Lower leg skin (tissue), 3 donors: ENCODE results near the gene ANKRD49.

ENCODE experiments used
- POLR2A ChIP-seq, 2 donors: fragments of 450-650 bp; IDR thresholded peaks; one replicate each; pipeline ENCODE4 v1.6.1; 2016 to 2017; ENCODE audit warnings: antibody characterized with exemption in 2 of 2, mild to moderate bottlenecking in 1 of 2, moderate library complexity in 1 of 2
- TF ChIP-seq, protein P1 (sequence below), 3 donors: fragments of 450-650 bp; IDR thresholded peaks; one replicate each; pipeline ENCODE4 v1.5.1; 2016; ENCODE audit warnings: antibody characterized with exemption in 3 of 3, mild to moderate bottlenecking in 3 of 3, moderate library complexity in 2 of 3

DNA sequence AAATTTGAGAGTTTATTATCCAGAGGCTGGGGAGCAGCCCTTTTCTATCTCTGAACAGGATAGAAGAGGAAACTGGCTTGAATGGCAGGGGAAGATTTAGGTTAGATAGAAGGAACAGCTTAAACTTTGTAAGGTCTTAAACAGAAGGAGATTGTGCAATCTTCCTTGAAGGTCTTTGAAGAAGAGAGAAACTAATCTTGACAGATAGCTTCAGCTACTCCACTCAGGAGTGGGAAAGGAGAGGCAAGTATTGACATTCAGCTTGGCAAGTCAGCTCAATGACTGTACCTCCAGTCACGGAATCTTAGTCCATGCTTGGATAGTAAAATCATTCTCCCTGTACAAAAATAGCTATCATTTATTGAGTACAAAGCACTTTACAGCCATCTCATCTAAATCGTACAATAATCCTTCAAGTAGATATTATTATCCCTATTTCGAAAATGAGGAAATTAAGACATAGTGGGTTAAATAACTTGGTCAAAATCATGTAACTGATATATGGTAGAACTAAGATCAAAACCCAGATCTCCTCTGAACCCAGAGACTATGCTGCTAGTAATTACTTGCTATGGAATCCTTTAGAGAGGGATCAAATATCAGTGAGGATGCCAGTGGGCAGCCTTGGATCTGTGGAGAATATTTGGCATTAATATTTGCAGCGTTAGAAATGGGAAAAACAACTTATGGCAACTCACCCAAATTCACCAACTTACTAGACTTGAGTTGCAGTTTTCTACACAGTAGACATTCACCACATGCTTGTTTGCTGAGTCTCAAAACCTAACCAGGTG is 33.1 kb downstream of the ANKRD49 start:
- TF ChIP-seq, protein P1, sequence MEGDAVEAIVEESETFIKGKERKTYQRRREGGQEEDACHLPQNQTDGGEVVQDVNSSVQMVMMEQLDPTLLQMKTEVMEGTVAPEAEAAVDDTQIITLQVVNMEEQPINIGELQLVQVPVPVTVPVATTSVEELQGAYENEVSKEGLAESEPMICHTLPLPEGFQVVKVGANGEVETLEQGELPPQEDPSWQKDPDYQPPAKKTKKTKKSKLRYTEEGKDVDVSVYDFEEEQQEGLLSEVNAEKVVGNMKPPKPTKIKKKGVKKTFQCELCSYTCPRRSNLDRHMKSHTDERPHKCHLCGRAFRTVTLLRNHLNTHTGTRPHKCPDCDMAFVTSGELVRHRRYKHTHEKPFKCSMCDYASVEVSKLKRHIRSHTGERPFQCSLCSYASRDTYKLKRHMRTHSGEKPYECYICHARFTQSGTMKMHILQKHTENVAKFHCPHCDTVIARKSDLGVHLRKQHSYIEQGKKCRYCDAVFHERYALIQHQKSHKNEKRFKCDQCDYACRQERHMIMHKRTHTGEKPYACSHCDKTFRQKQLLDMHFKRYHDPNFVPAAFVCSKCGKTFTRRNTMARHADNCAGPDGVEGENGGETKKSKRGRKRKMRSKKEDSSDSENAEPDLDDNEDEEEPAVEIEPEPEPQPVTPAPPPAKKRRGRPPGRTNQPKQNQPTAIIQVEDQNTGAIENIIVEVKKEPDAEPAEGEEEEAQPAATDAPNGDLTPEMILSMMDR (IDR thresholded peaks at IDR 0.05), result no peak
- no peak for TF ChIP-seq POLR2A (IDR thresholded peaks at IDR 0.05)
